PC-3 (cell line): ENCODE results near the gene PBLD. TPM values are rescaled to one million over a fixed set of nuclear protein-coding genes. Genes with fewer than 3 reads are reported as not detected.
A peak's percentile ranks its signal among the peaks of the same experiment; 100 is the strongest.

ENCODE experiments used
- ATAC-seq: fragments of 200-7000 bp; cut with Tn5 transposase; 2 replicates; pipeline ENCODE4 v1.9.1; 2020; ENCODE audit warnings: mild to moderate bottlenecking, moderate library complexity
- BruUV-seq: library from RNA; stranded (reverse); fragments of 400-500 nt; replicated peaks from 2 replicates; lab custom pipeline; 2021; lab: Mats Ljungman, UMichigan
- CTCF ChIA-PET: fragments of 300-600 bp; sonication (Branson Sonifier 250); formaldehyde crosslinking; loops from one replicate; lab custom pipeline; 2022; ENCODE audit warnings: antibody characterized with exemption; lab: Charles Lee
- POLR2A ChIA-PET: fragments of 300-600 bp; sonication (Branson Sonifier 250); formaldehyde crosslinking; loops from one replicate; lab custom pipeline; 2022; ENCODE audit warnings: antibody characterized with exemption; ENCODE audit not compliant: unreplicated experiment; lab: Charles Lee
- DNase-seq: peaks from one replicate; pipeline ENCODE4 v3.0.0-alpha.2; 2015
- H2AFZ ChIP-seq: fragments of 300-600 bp; sonication (generic); 2 replicates; pipeline ENCODE4 v1.6.0; 2016; ENCODE audit warnings: antibody characterized with exemption, low read length
- H3F3A ChIP-seq: fragments of 300-600 bp; sonication (generic); one replicate; pipeline ENCODE4 v1.6.0; 2017; ENCODE audit warnings: antibody characterized with exemption, low read length, control low read depth, mild to moderate bottlenecking; ENCODE audit not compliant: unreplicated experiment
- H3K27ac ChIP-seq: fragments of 300-600 bp; sonication (generic); 2 replicates; pipeline ENCODE4 v1.5.1; 2016; ENCODE audit warnings: mild to moderate bottlenecking, low read length
- H3K27me3 ChIP-seq: fragments of 300-600 bp; sonication (generic); 2 replicates; pipeline ENCODE4 v1.6.1; 2016; ENCODE audit warnings: low read length, mixed read lengths
- H3K36me3 ChIP-seq: fragments of 300-600 bp; sonication (generic); 2 replicates; pipeline ENCODE4 v1.6.1; 2016; ENCODE audit warnings: low read depth, mixed run types, low read length, mixed read lengths
- H3K4me1 ChIP-seq: fragments of 300-600 bp; sonication (generic); 2 replicates; pipeline ENCODE4 v1.5.1; 2016; ENCODE audit warnings: low read length; ENCODE audit not compliant: insufficient read depth
- H3K4me2 ChIP-seq: fragments of 300-600 bp; sonication (generic); 2 replicates; pipeline ENCODE4 v1.6.0; 2016; ENCODE audit warnings: low read length
- H3K4me3 ChIP-seq: fragments of 300-600 bp; sonication (generic); 2 replicates; pipeline ENCODE4 v1.5.1; 2016; ENCODE audit warnings: mild to moderate bottlenecking, low read length, mixed read lengths
- H3K79me2 ChIP-seq: fragments of 300-600 bp; sonication (generic); 2 replicates; pipeline ENCODE4 v1.6.1; 2017; ENCODE audit warnings: low read length, mixed read lengths
- H3K9ac ChIP-seq: fragments of 300-600 bp; sonication (generic); 2 replicates; pipeline ENCODE4 v1.6.0; 2016; ENCODE audit warnings: mild to moderate bottlenecking, low read length
- H3K9me2 ChIP-seq: fragments of 300-600 bp; sonication (generic); replicated peaks from 2 replicates; pipeline ENCODE4 v1.6.1; 2016; ENCODE audit warnings: mixed run types, low read length, mixed read lengths
- H3K9me3 ChIP-seq: fragments of 300-600 bp; sonication (generic); 2 replicates; pipeline ENCODE4 v1.6.1; 2016; ENCODE audit warnings: low read length, mixed read lengths
- H4K20me1 ChIP-seq: fragments of 300-600 bp; sonication (generic); 2 replicates; pipeline ENCODE4 v1.6.1; 2016; ENCODE audit warnings: low read length, mixed read lengths
- EZH2 ChIP-seq: fragments of 300-600 bp; sonication (generic); IDR thresholded peaks from one replicate; pipeline ENCODE4 v1.6.1; 2017; ENCODE audit warnings: antibody characterized with exemption, mild to moderate bottlenecking, low read length; ENCODE audit not compliant: unreplicated experiment
- EZH2phosphoT487 ChIP-seq: fragments of 300-600 bp; sonication (generic); IDR thresholded peaks from 2 replicates; pipeline ENCODE4 v1.6.1; 2018; ENCODE audit warnings: mild to moderate bottlenecking, antibody characterized with exemption, low read length, borderline replicate concordance
- intact Hi-C: fragments of 100-400 bp; cut with micrococcal nuclease; formaldehyde crosslinking; loops from 2 replicates; pipeline ENCODE4 v1.9.0; 2023
- total RNA-seq: library from RNA; depleted of rRNA; stranded (reverse); fragments of >200 nt; gene quantifications from 2 replicates; pipeline ENCODE4 v1.2.3, GENCODE V29; 2014
- TF ChIP-seq, protein P1 (sequence below): fragments of 300-600 bp; sonication (generic); conservative IDR thresholded peaks from 2 replicates; pipeline ENCODE4 v1.5.1; 2017; ENCODE audit warnings: antibody characterized with exemption, low read depth, mild to moderate bottlenecking, low read length

The PBLD gene
- total RNA-seq, 1 experiment from 2014 or later = 1.1 TPM

GRCh38 chr10:68302871-68303270, 29.9 kb downstream of the PBLD start:
- Histone ChIP-seq H3K27me3 (no peaks in the 10 kb centered on the region), H3K9me3 (no peaks in the 10 kb centered on the region), H3K9ac (no peak overlapping the region), H3K79me2 (no peaks in the 10 kb centered on the region), H4K20me1 (no peaks in the 10 kb centered on the region), H3K4me3 (no peak overlapping the region), H3K27ac (no peak overlapping the region), H3K9me2 (no peaks in the 10 kb centered on the region), H3F3A (no peaks in the 10 kb centered on the region), H2AFZ (no peak overlapping the region), H3K4me2 (no peak overlapping the region), H3K36me3 (no peaks in the 10 kb centered on the region), H3K4me1 (peaks cover 8% of the 10 kb centered on the region; the same call in 1 of the 2 replicates)
- no TSS peak for BruUV-seq
- no peak for DNase-seq
- ChIA-PET CTCF (interaction anchor here (0.6 to 4.0 kb wide), 2 partner anchors 81 to 90 kb away, joined by 5 to 130 read pairs; no protein-coding TSS in a partner anchor), POLR2A (interaction anchor here (0.6 kb wide), 1 partner anchor 1345 kb away, joined by 19 read pairs; no protein-coding TSS in a partner anchor)
- no peak for ATAC-seq
- TF ChIP-seq EZH2phosphoT487 (no peak), EZH2 (no peak)
- TF ChIP-seq, protein P1, sequence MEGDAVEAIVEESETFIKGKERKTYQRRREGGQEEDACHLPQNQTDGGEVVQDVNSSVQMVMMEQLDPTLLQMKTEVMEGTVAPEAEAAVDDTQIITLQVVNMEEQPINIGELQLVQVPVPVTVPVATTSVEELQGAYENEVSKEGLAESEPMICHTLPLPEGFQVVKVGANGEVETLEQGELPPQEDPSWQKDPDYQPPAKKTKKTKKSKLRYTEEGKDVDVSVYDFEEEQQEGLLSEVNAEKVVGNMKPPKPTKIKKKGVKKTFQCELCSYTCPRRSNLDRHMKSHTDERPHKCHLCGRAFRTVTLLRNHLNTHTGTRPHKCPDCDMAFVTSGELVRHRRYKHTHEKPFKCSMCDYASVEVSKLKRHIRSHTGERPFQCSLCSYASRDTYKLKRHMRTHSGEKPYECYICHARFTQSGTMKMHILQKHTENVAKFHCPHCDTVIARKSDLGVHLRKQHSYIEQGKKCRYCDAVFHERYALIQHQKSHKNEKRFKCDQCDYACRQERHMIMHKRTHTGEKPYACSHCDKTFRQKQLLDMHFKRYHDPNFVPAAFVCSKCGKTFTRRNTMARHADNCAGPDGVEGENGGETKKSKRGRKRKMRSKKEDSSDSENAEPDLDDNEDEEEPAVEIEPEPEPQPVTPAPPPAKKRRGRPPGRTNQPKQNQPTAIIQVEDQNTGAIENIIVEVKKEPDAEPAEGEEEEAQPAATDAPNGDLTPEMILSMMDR = no peak
- intact Hi-C loops = loop anchor here (1.0 to 2.0 kb wide), 5 partner anchors 82 to 448 kb away; no protein-coding TSS in a partner anchor

GRCh38 chr10:68302503-68302823, 30.3 kb downstream of the PBLD start:
- Histone ChIP-seq H3K36me3 (no peaks in the 10 kb centered on the region), H3K9ac (no peak overlapping the region), H3K79me2 (no peaks in the 10 kb centered on the region), H2AFZ (no peak overlapping the region), H3F3A (no peaks in the 10 kb centered on the region), H3K4me3 (no peak overlapping the region), H3K9me2 (no peaks in the 10 kb centered on the region), H3K9me3 (no peaks in the 10 kb centered on the region), H3K27ac (no peak overlapping the region), H3K4me2 (no peak overlapping the region), H3K4me1 (peaks cover 8% of the 10 kb centered on the region; the same call in 1 of the 2 replicates), H4K20me1 (no peaks in the 10 kb centered on the region), H3K27me3 (no peaks in the 10 kb centered on the region)
- BruUV-seq = no TSS peak
- ChIA-PET CTCF (interaction anchor here (0.6 to 4.0 kb wide), 4 partner anchors 81 to 220 kb away, joined by 3 to 130 read pairs (median 4); no protein-coding TSS in a partner anchor), POLR2A (interaction anchor here (0.6 to 0.7 kb wide), 2 partner anchors 21 to 1344 kb away, joined by 3 to 19 read pairs; no protein-coding TSS in a partner anchor)
- ATAC-seq (peak; percentile 11; the same call in 1 of the 2 replicates), DNase-seq (no peak)
- TF ChIP-seq EZH2 = no peak
- TF ChIP-seq, protein P1 = no peak
- no peak for TF ChIP-seq EZH2phosphoT487
- intact Hi-C loops = loop anchor here (1.0 to 2.0 kb wide), 5 partner anchors 82 to 447 kb away; no protein-coding TSS in a partner anchor

DNA sequence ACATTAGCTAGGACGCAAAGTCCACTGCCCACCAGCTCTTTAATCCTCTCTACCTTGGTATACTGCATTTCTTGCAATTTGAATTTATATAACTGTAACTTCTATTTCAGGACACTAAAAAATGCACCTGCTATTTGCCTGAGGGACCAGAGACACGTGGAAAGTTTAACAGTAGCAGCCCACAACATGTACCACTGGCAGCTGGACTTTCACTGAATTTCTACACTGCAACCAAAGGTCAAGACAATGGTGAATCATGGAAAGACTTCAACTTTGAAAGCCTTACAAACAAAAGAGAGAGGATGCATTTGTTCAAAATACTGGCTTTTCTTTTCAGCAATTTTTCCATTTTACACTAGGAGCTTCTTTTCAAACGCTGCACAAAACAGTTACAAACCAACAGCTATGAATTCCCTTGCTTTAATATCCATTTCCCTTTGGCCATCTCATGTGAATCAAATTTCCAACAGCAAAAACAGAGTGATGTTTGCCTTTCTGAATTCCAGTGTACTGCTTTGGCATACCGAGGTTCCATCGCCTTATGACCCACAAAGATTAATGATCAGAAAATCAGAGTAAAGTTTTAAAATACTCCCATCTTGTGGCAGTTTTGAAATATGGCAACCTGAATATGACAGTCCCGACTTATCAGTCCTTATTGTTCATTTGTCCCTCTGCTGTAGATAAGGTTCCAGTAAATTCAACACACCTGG, 30.8 kb downstream of the PBLD start:
- peak; percentile 91 for ATAC-seq
- H3K4me2 ChIP-seq = peak overlapping the region; percentile 23; the same call in 1 of the 2 replicates
- DNase-seq = peak; percentile 94
- no peak overlapping the region for H3K4me3 ChIP-seq
- no peaks in the 10 kb centered on the region for H3K9me3 ChIP-seq
- no TSS peak for BruUV-seq
- intact Hi-C loops = loop anchor here (1.0 to 2.0 kb wide), 5 partner anchors 81 to 447 kb away; no protein-coding TSS in a partner anchor
- ChIA-PET POLR2A (interaction anchor here (0.5 to 0.7 kb wide), 2 partner anchors 22 to 194 kb away, joined by 3 read pairs; no protein-coding TSS in a partner anchor), CTCF (interaction anchor here (0.5 to 4.0 kb wide), 10 partner anchors 12 to 446 kb away, joined by 3 to 130 read pairs (median 4); no protein-coding TSS in a partner anchor)
- no peaks in the 10 kb centered on the region for H3F3A ChIP-seq
- H3K9me2 ChIP-seq = no peaks in the 10 kb centered on the region
- H2AFZ ChIP-seq = peak overlapping the region; percentile 27; the same call in 1 of the 2 replicates
- H4K20me1 ChIP-seq = no peaks in the 10 kb centered on the region
- TF ChIP-seq EZH2 = no peak
- TF ChIP-seq, protein P1 = peak; percentile 97
- H3K27ac ChIP-seq = no peak overlapping the region
- H3K36me3 ChIP-seq = no peaks in the 10 kb centered on the region
- H3K9ac ChIP-seq = no peak overlapping the region
- no peaks in the 10 kb centered on the region for H3K27me3 ChIP-seq
- peaks cover 8% of the 10 kb centered on the region; the same call in 1 of the 2 replicates for H3K4me1 ChIP-seq
- H3K79me2 ChIP-seq = no peaks in the 10 kb centered on the region
